Measurements from ENCODE around the gene RAPGEF5. TPM values are rescaled to one million over a fixed set of nuclear protein-coding genes. Genes with fewer than 3 reads are reported as not detected.

The RAPGEF5 gene
- total and polyA plus RNA-seq, 10 of the 15 experiments (the other 5 are each of a cell fraction or from before 2014, with no cell fraction given), result 0.38 to 4.0 (median 1.6) TPM; not detected in 1

DNA sequence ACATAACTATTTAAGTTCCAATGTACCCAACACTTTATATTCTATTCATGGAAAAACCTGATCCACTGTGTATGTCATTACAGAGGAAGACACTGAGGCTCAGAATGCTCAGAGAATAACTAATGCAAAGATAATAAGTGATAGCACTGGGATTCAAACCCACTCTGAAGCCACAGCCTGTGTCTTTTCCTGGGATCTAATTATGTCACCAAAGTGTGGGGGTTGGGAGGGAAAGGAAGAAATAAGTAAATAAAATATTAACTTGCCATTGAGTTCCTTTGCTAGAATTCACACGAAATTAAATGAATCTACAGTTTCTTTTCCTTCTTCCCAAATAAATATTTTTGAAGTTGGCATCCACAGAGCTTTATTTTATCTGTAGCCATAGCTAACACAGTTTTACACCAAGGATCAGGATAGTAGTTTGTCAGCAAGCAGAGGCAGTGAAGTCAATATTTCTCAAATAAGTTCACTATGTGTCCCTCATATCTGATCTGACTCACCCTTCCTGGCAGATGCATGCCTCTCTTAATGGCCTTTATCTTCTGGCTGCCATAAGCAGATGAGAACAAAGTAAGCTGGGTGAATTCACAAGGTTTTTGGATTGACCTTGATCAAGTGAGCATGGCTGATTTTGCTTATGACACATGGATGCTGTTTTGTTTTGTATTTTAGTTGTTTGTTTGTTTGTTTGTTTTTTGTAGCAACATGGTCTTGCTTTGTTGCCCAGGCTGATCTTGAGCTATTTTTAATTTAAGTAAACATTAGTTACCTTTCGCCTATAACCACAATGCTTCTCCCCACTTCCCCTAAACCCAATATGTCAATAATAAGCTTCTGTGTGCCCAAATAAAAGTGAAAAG lies 6.3 kb downstream of the RAPGEF5 start:
- ChIA-PET RAD21 (ENCODE audit: unreplicated experiment) (interaction anchor here (0.8 to 1.1 kb wide), 2 partner anchors 95 to 96 kb away, joined by 3 to 4 read pairs; no protein-coding TSS in a partner anchor), POLR2A (interaction anchor here (0.8 to 1.3 kb wide), 4 partner anchors 11 to 96 kb away, joined by 3 read pairs; no protein-coding TSS in a partner anchor), SMC1A (ENCODE audit: uncharacterized antibody, unreplicated experiment) (interaction anchor here (0.7 to 2.9 kb wide), 13 partner anchors 11 to 171 kb away, joined by 3 to 12 read pairs (median 4); no protein-coding TSS in a partner anchor), CTCF (interaction anchor here (1.0 to 1.9 kb wide), 3 partner anchors 11 to 102 kb away, joined by 3 to 5 read pairs (median 5); no protein-coding TSS in a partner anchor)
- peak overlapping the region; percentile 95 for H3K4me2 ChIP-seq (ENCODE audit: control insufficient read depth, insufficient read depth)
- H3K79me2 ChIP-seq (ENCODE audit: control insufficient read depth, insufficient read depth, low read length), result peaks cover 47% of the 10 kb centered on the region
- DNase-seq (ENCODE audit: low read depth, low spot score), result peak; percentile 46
- no peaks in the 10 kb centered on the region for H3K36me3 ChIP-seq (ENCODE audit: control insufficient read depth in 2 of 2, insufficient read depth in 2 of 2, low read length in 1 of 2)
- no peaks in the 10 kb centered on the region for H4K20me1 ChIP-seq (ENCODE audit: control insufficient read depth, insufficient read depth)
- ATAC-seq, result peak; percentile 72
- intact Hi-C loops (cut with micrococcal nuclease; ENCODE audit: unreplicated experiment) (loop anchor here (5.0 kb wide), 1 partner anchor 97 kb away; no protein-coding TSS in a partner anchor), in situ Hi-C loops (cut with MboI) (no loop called here)
- BruUV-seq (replicated peaks), result no TSS peak
- WGBS (ENCODE audit: insufficient coverage, insufficient replicate concordance, low lambda C conversion rate, missing lambda C conversion rate), result 2% methylated on average over 2 of the region's 2 CpGs
- peaks cover 27% of the 10 kb centered on the region; the same call in 1 of the 2 replicates for H3K4me1 ChIP-seq (ENCODE audit: control insufficient read depth, insufficient read depth, low read length)
- no peak overlapping the region for H3K9ac ChIP-seq (ENCODE audit: control insufficient read depth, insufficient read depth, low read length)
- no peaks in the 10 kb centered on the region; a peak in 1 of 4 replicates for H3K27me3 ChIP-seq (replicated peaks in 1 of 2; ENCODE audit: control insufficient read depth in 2 of 2, insufficient read depth in 2 of 2, low read length in 1 of 2)
- H3K4me3 ChIP-seq, result peak overlapping the region; percentile 36; the same call in 1 of the 2 replicates
- peaks cover 10% of the 10 kb centered on the region; the same call in 2 of the 3 replicates for H3K9me3 ChIP-seq (replicated peaks; ENCODE audit: control insufficient read depth, insufficient read depth, low read length)
- peak overlapping the region; percentile 79 for H3K27ac ChIP-seq (ENCODE audit: control insufficient read depth, insufficient read depth)
- no peak for FAIRE-seq
- H2AFZ ChIP-seq (ENCODE audit: control insufficient read depth, low read depth, low read length), result no peak overlapping the region
- peak; percentile 73 for TF ChIP-seq SPI1 (IDR thresholded peaks at IDR 0.05; ENCODE audit: borderline replicate concordance, insufficient read depth, low read depth, low read length)
- TF ChIP-seq YBX1 (IDR thresholded peaks at IDR 0.05), result no peak
- TF ChIP-seq, protein P1, sequence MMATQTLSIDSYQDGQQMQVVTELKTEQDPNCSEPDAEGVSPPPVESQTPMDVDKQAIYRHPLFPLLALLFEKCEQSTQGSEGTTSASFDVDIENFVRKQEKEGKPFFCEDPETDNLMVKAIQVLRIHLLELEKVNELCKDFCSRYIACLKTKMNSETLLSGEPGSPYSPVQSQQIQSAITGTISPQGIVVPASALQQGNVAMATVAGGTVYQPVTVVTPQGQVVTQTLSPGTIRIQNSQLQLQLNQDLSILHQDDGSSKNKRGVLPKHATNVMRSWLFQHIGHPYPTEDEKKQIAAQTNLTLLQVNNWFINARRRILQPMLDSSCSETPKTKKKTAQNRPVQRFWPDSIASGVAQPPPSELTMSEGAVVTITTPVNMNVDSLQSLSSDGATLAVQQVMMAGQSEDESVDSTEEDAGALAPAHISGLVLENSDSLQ (IDR thresholded peaks at IDR 0.05), result 0 out of 2 replicates have a peak, but pooled peaks have one; percentile 5
- no peak for TF ChIP-seq TARDBP (IDR thresholded peaks at IDR 0.05; ENCODE audit: borderline replicate concordance)
- no peak for TF ChIP-seq TAF1 (IDR thresholded peaks at IDR 0.05; ENCODE audit: borderline replicate concordance, low read depth, low read length)
- no peak for TF ChIP-seq ZNF622 (IDR thresholded peaks at IDR 0.05)
- no peak for TF ChIP-seq IKZF1 (conservative IDR thresholded peaks at IDR 0.05)
- no peak for TF ChIP-seq TCF3 (IDR thresholded peaks at IDR 0.05; ENCODE audit: borderline replicate concordance, insufficient read depth, low read depth, low read length)
- no peak for TF ChIP-seq MEF2A (IDR thresholded peaks at IDR 0.05; ENCODE audit: insufficient read depth, low read depth, low read length)
- TF ChIP-seq RB1 (IDR thresholded peaks at IDR 0.05; ENCODE audit: borderline replicate concordance), result no peak
- TF ChIP-seq ASH2L (IDR thresholded peaks at IDR 0.05; ENCODE audit: borderline replicate concordance, low read depth), result no peak
- TF ChIP-seq RUNX3 (IDR thresholded peaks at IDR 0.05; ENCODE audit: low read length), result peak; percentile 63
- TF ChIP-seq, protein P2, sequence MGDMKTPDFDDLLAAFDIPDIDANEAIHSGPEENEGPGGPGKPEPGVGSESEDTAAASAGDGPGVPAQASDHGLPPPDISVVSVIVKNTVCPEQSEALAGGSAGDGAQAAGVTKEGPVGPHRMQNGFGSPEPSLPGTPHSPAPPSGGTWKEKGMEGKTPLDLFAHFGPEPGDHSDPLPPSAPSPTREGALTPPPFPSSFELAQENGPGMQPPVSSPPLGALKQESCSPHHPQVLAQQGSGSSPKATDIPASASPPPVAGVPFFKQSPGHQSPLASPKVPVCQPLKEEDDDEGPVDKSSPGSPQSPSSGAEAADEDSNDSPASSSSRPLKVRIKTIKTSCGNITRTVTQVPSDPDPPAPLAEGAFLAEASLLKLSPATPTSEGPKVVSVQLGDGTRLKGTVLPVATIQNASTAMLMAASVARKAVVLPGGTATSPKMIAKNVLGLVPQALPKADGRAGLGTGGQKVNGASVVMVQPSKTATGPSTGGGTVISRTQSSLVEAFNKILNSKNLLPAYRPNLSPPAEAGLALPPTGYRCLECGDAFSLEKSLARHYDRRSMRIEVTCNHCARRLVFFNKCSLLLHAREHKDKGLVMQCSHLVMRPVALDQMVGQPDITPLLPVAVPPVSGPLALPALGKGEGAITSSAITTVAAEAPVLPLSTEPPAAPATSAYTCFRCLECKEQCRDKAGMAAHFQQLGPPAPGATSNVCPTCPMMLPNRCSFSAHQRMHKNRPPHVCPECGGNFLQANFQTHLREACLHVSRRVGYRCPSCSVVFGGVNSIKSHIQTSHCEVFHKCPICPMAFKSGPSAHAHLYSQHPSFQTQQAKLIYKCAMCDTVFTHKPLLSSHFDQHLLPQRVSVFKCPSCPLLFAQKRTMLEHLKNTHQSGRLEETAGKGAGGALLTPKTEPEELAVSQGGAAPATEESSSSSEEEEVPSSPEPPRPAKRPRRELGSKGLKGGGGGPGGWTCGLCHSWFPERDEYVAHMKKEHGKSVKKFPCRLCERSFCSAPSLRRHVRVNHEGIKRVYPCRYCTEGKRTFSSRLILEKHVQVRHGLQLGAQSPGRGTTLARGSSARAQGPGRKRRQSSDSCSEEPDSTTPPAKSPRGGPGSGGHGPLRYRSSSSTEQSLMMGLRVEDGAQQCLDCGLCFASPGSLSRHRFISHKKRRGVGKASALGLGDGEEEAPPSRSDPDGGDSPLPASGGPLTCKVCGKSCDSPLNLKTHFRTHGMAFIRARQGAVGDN (IDR thresholded peaks at IDR 0.05), result no peak
- TF ChIP-seq NRF1 (conservative IDR thresholded peaks at IDR 0.05; ENCODE audit: low read depth, low read length), result no peak

Data from GM12878 (cell line).